ENCODE data around the gene DACT3.

GRCh38 chr19:46626446-46626845, 34.5 kb downstream of the DACT3 start:
- TF ChIP-seq, protein P1, sequence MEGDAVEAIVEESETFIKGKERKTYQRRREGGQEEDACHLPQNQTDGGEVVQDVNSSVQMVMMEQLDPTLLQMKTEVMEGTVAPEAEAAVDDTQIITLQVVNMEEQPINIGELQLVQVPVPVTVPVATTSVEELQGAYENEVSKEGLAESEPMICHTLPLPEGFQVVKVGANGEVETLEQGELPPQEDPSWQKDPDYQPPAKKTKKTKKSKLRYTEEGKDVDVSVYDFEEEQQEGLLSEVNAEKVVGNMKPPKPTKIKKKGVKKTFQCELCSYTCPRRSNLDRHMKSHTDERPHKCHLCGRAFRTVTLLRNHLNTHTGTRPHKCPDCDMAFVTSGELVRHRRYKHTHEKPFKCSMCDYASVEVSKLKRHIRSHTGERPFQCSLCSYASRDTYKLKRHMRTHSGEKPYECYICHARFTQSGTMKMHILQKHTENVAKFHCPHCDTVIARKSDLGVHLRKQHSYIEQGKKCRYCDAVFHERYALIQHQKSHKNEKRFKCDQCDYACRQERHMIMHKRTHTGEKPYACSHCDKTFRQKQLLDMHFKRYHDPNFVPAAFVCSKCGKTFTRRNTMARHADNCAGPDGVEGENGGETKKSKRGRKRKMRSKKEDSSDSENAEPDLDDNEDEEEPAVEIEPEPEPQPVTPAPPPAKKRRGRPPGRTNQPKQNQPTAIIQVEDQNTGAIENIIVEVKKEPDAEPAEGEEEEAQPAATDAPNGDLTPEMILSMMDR (IDR thresholded peaks at IDR 0.05) = no peak
- TF ChIP-seq ZFX (IDR thresholded peaks at IDR 0.05; ENCODE audit: borderline replicate concordance) = no peak
